ENCODE data around the gene NUP54.

NUP54 gene

GRCh38 chr4:76067652-76068286, 80.4 kb downstream of the NUP54 start:
- DNase-seq (ENCODE audit: low read depth, low spot score) = peak; percentile 54

DNA sequence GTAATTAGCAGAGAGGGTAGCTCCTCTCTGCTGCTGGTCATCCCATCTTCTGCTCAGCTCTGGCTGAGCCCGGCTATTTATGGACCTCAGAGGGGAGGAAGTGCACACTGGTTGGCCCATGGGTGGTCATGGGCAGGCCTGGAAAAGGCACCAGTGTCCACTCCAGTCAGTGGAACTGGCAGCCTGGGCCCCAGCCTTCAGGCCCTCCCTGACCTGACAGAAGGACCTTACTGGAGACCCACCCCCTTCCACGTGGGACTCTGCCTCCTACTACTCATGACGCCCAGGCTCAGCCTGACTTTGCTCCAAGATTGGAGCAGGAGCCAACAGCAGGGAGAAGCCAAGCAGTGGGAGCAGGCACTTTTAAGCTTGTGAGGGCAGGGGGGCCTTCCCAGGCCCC, 81.7 kb downstream of the NUP54 start:
- no peak for DNase-seq (ENCODE audit: low read depth, low spot score)
